HCT116 (cell line): ENCODE results near the gene SUFU.

Source experiments
- CTCF ChIP-seq, 3 experiments: fragments of 200-600 bp in 1 of 3; sonication (generic) in 1 of 3; IDR thresholded peaks in 2 of 3; conservative IDR thresholded peaks in 1 of 3; 2 replicates each; pipeline ENCODE4 v1.5.1; 2012 to 2017; ENCODE audit warnings: low read depth in 2 of 3, low read length in 2 of 3, antibody characterized with exemption in 1 of 3, borderline replicate concordance in 1 of 3, control low read depth in 1 of 3, mild to moderate bottlenecking in 1 of 3, mixed read lengths in 1 of 3, mixed run types in 1 of 3, moderate library complexity in 1 of 3; ENCODE audit not compliant: insufficient read depth in 1 of 3
- ELF1 ChIP-seq: IDR thresholded peaks from 2 replicates; pipeline ENCODE4 v1.6.1; 2012; ENCODE audit warnings: low read depth, borderline replicate concordance
- POLR2A ChIP-seq: IDR thresholded peaks from 2 replicates; pipeline ENCODE4 v1.7.0; 2011; ENCODE audit warnings: borderline replicate concordance; ENCODE audit not compliant: insufficient read depth, insufficient read length; ENCODE audit errors: extremely low read depth

- TF ChIP-seq POLR2A (no peak), ELF1 (no peak), CTCF (IDR thresholded peaks at IDR 0.05 in 2 of 3, conservative IDR thresholded peaks at IDR 0.05 in 1 of 3; ENCODE audit: borderline replicate concordance in 1 of 3, insufficient read depth in 1 of 3, low read depth in 2 of 3, low read length in 2 of 3) (no peak)
Observed at GRCh38 chr10:102648889-102649796, 145.4 kb downstream of the SUFU start.
